Measurements from ENCODE around the gene ADGRE3. TPM values are rescaled to one million over a fixed set of nuclear protein-coding genes. Genes with fewer than 3 reads are reported as not detected.

ADGRE3 gene
- total and polyA plus RNA-seq, 2 of the 8 experiments (the other 6 are each of a cell fraction or from before 2014, with no cell fraction given) = not detected

DNA sequence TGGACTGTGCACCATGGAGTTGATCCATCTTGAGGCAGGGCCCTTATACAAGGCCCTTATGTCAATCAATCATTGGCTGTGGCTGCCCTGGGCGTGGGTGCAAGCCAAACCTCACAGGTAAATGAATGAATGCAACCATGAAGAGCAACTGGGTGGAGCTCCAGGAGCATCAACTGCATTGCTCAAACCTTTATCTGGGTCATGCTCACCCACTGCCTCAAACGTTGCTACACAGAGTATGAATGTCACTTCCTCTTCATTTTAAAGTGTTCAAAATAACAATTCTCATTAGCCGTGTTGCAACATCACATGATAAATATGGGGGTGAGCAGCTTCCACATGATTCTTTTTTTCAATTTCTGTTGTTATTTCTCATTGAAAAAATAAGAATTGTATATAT is 8.8 kb upstream of the ADGRE3 start:
- H3K4me3 ChIP-seq (ENCODE audit: extremely low read depth in 1 of 4, insufficient read depth in 2 of 4, low read depth in 3 of 4, low read length in 4 of 4) = no peak overlapping the region
- H3K27me3 ChIP-seq (replicated peaks in 1 of 4; ENCODE audit: control insufficient read depth in 3 of 4, extremely low read depth in 1 of 4, insufficient read depth in 3 of 4, low read length in 3 of 4) = no peaks in the 10 kb centered on the region
- H3K4me1 ChIP-seq (replicated peaks in 1 of 4; ENCODE audit: control insufficient read depth in 3 of 4, insufficient read depth in 4 of 4, low read length in 3 of 4) = no peaks in the 10 kb centered on the region
- H2BK120ac ChIP-seq (replicated peaks; ENCODE audit: low read depth, low read length) = no peak overlapping the region
- H2BK15ac ChIP-seq (ENCODE audit: low read length) = no peak overlapping the region
- no peak overlapping the region for H3K14ac ChIP-seq (ENCODE audit: insufficient read length)
- ChIA-PET POLR2A (ENCODE audit: partially characterized antibody) (no interaction called here), CTCF (ENCODE audit: partially characterized antibody) (interaction anchor here (0.8 to 7.7 kb wide), 2 partner anchors 71 to 108 kb away, joined by 3 to 149 read pairs; partner anchors contain the start of gene NDUFB7)
- H2BK20ac ChIP-seq (ENCODE audit: low read length) = no peak overlapping the region
- no peaks in the 10 kb centered on the region for H4K20me1 ChIP-seq (replicated peaks in 1 of 2; ENCODE audit: control insufficient read depth in 1 of 2, insufficient read depth in 2 of 2, low read length in 2 of 2)
- no peak overlapping the region for H2BK5ac ChIP-seq (ENCODE audit: low read depth, low read length)
- H2AFZ ChIP-seq (ENCODE audit: low read length) = no peak overlapping the region
- no peak overlapping the region for H3K18ac ChIP-seq (ENCODE audit: extremely low read depth, low read length)
- FAIRE-seq (no peak), DNase-seq (ENCODE audit: low read depth in 1 of 2, low spot score in 2 of 2) (no peak)
- WGBS, 2 experiments (ENCODE audit: extremely low coverage in 1 of 2, insufficient coverage in 1 of 2, insufficient read length in 1 of 2, insufficient replicate concordance in 2 of 2, low coverage in 1 of 2, low lambda C conversion rate in 2 of 2, missing lambda C conversion rate in 1 of 2) = 64% methylated on average over 3 of the region's 3 CpGs; no CpG with 5 or more reads in 1 of the 2 experiments
- H4K5ac ChIP-seq (ENCODE audit: insufficient read length, low read depth, low read length) = no peak overlapping the region
- H3K4me2 ChIP-seq (ENCODE audit: insufficient read depth in 1 of 2, low read depth in 2 of 2, low read length in 2 of 2) = no peak overlapping the region
- H3K56ac ChIP-seq (replicated peaks; ENCODE audit: insufficient read length, low read depth, low read length) = no peak overlapping the region
- no peak overlapping the region for H4K91ac ChIP-seq (replicated peaks; ENCODE audit: insufficient read length, low read length)
- H2AK5ac ChIP-seq (ENCODE audit: low read depth, low read length) = no peak overlapping the region
- no peak overlapping the region for H3K9ac ChIP-seq (replicated peaks in 1 of 4; ENCODE audit: extremely low read depth in 1 of 4, low read depth in 3 of 4, low read length in 3 of 4)
- peaks cover under 1% of the 10 kb centered on the region; the same call in 1 of the 2 replicates for H3K23me2 ChIP-seq (ENCODE audit: low read depth, low read length)
- no peaks in the 10 kb centered on the region for H3K79me1 ChIP-seq (ENCODE audit: low read depth, low read length)
- H3K4ac ChIP-seq (replicated peaks; ENCODE audit: insufficient read length, low read depth, low read length) = no peak overlapping the region
- H3K23ac ChIP-seq (ENCODE audit: insufficient read length) = no peak overlapping the region
- H3K9me3 ChIP-seq (ENCODE audit: insufficient read depth in 2 of 2, low read depth in 1 of 2, low read length in 1 of 2) = peaks cover 3 to 14% of the 10 kb centered on the region in 2 experiments; a peak in 3 of 4 replicates
- no peak overlapping the region for H3K27ac ChIP-seq (ENCODE audit: low read depth, low read length)
- H4K8ac ChIP-seq (ENCODE audit: extremely low read depth, insufficient read depth, low read length) = no peak overlapping the region
- H3K36me3 ChIP-seq (ENCODE audit: control insufficient read depth in 2 of 4, insufficient read depth in 4 of 4, low read length in 3 of 4) = no peaks in the 10 kb centered on the region
- no peak overlapping the region for H2BK12ac ChIP-seq (ENCODE audit: low read depth, low read length)
- no peaks in the 10 kb centered on the region for H3K79me2 ChIP-seq (ENCODE audit: control insufficient read depth in 1 of 2, insufficient read depth in 2 of 2, low read length in 2 of 2)
- TF ChIP-seq NANOG (IDR thresholded peaks at IDR 0.05; ENCODE audit: insufficient read depth, low read depth, low read length, poor library complexity, severe bottlenecking) (no peak), EGR1 (IDR thresholded peaks at IDR 0.05; ENCODE audit: borderline replicate concordance, low read depth, low read length) (no peak), HDAC6 (IDR thresholded peaks at IDR 0.05; ENCODE audit: low read depth, low read length) (no peak), GABPA (IDR thresholded peaks at IDR 0.05; ENCODE audit: borderline replicate concordance, insufficient read depth, low read length) (no peak), TBP (IDR thresholded peaks at IDR 0.05; ENCODE audit: low read depth, low read length) (no peak), SIN3A (conservative IDR thresholded peaks at IDR 0.05 in 1 of 2, IDR thresholded peaks at IDR 0.05 in 1 of 2; ENCODE audit: low read depth in 1 of 2, low read length in 2 of 2) (no peak), BACH1 (IDR thresholded peaks at IDR 0.05; ENCODE audit: low read length) (no peak)
- TF ChIP-seq, protein P1, sequence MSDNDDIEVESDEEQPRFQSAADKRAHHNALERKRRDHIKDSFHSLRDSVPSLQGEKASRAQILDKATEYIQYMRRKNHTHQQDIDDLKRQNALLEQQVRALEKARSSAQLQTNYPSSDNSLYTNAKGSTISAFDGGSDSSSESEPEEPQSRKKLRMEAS (IDR thresholded peaks at IDR 0.05) = no peak
- TF ChIP-seq, protein P2, sequence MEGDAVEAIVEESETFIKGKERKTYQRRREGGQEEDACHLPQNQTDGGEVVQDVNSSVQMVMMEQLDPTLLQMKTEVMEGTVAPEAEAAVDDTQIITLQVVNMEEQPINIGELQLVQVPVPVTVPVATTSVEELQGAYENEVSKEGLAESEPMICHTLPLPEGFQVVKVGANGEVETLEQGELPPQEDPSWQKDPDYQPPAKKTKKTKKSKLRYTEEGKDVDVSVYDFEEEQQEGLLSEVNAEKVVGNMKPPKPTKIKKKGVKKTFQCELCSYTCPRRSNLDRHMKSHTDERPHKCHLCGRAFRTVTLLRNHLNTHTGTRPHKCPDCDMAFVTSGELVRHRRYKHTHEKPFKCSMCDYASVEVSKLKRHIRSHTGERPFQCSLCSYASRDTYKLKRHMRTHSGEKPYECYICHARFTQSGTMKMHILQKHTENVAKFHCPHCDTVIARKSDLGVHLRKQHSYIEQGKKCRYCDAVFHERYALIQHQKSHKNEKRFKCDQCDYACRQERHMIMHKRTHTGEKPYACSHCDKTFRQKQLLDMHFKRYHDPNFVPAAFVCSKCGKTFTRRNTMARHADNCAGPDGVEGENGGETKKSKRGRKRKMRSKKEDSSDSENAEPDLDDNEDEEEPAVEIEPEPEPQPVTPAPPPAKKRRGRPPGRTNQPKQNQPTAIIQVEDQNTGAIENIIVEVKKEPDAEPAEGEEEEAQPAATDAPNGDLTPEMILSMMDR (IDR thresholded peaks at IDR 0.05; ENCODE audit: control extremely low read depth in 1 of 3, insufficient read depth in 1 of 3, low read depth in 1 of 3, low read length in 3 of 3) = no peak
- TF ChIP-seq, protein P3, sequence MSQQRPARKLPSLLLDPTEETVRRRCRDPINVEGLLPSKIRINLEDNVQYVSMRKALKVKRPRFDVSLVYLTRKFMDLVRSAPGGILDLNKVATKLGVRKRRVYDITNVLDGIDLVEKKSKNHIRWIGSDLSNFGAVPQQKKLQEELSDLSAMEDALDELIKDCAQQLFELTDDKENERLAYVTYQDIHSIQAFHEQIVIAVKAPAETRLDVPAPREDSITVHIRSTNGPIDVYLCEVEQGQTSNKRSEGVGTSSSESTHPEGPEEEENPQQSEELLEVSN (IDR thresholded peaks at IDR 0.05) = no peak
